Kidney (tissue), 14 donors: ENCODE measurements around the gene BRI3. TPM values are rescaled to one million over a fixed set of nuclear protein-coding genes. Genes with fewer than 3 reads are reported as not detected.

Experiments used
- DNase-seq, 5 donors: peaks; one replicate each; pipeline ENCODE4 v3.0.0-alpha.2; 2013 to 2020
- FAIRE-seq: peaks from 2 replicates; lab custom pipeline; 2012; peaks lifted over from hg19 to GRCh38; lab: Jason Lieb, UNC
- H3K27ac ChIP-seq, 2 donors: one replicate each; pipeline ENCODE4 v1.7.0; 2013; ENCODE audit warnings: low read depth in 2 of 2, low read length in 2 of 2, inconsistent platforms in 1 of 2
- H3K27me3 ChIP-seq: one replicate; pipeline ENCODE4 v1.7.1; 2013; ENCODE audit warnings: low read length, inconsistent platforms; ENCODE audit not compliant: control insufficient read depth, insufficient read depth
- H3K36me3 ChIP-seq, 3 donors: one replicate each; pipeline versions ENCODE4 v1.7.0 to v1.7.1; 2013; ENCODE audit warnings: low read length in 3 of 3, control low read depth in 1 of 3, inconsistent platforms in 1 of 3; ENCODE audit not compliant: insufficient read depth in 3 of 3, control insufficient read depth in 2 of 3
- H3K4me1 ChIP-seq, 3 donors: one replicate each; pipeline versions ENCODE4 v1.7.0 to v1.7.1; 2013; ENCODE audit warnings: low read length in 3 of 3, inconsistent platforms in 1 of 3, low read depth in 1 of 3; ENCODE audit not compliant: control insufficient read depth in 2 of 3, insufficient read depth in 2 of 3
- H3K4me3 ChIP-seq, 3 donors: one replicate each; pipeline versions ENCODE4 v1.7.0 to v1.8.1; 2013; ENCODE audit warnings: low read length in 3 of 3, control low read depth in 1 of 3, inconsistent platforms in 1 of 3
- H3K9ac ChIP-seq, 3 donors: one replicate each; pipeline versions ENCODE4 v1.7.0 to v1.7.1; 2013; ENCODE audit warnings: low read length in 3 of 3, control low read depth in 1 of 3, inconsistent platforms in 1 of 3
- H3K9me3 ChIP-seq, 3 donors: one replicate each; pipeline versions ENCODE4 v1.7.0 to v1.7.1; 2013; ENCODE audit warnings: low read length in 3 of 3, control low read depth in 1 of 3, inconsistent platforms in 1 of 3; ENCODE audit not compliant: control insufficient read depth in 2 of 3, insufficient read depth in 1 of 3
- intact Hi-C: fragments of 100-400 bp; cut with DNase I; formaldehyde crosslinking; loops from one replicate; pipeline ENCODE4 v1.11.1; 2022
- polyA plus RNA-seq: library from polyadenylated mRNA; stranded (reverse); fragments of 350-450 nt; fragmentation: Illumina TruSeq; extraction: RNeasy Lipid Tissue Mini Kit (QIAGEN cat#74804); gene quantifications from one replicate; pipeline ENCODE4 v1.2.3, GENCODE V29; 2014; ENCODE audit warnings: low read depth, low replicate concordance; ENCODE audit not compliant: insufficient read depth
- total RNA-seq: library from RNA; stranded (reverse); fragmentation: NEBNext Ultra II Directional; extraction: Animal tissue kit (Norgen Biotek cat#: 25700); gene quantifications from one replicate; pipeline ENCODE4 v1.2.1, GENCODE V29; 2021
- TF ChIP-seq, protein P1 (sequence below): IDR thresholded peaks from 3 replicates; pipeline ENCODE4 v1.5.1; 2012; ENCODE audit warnings: mild to moderate bottlenecking, moderate library complexity, borderline replicate concordance; ENCODE audit not compliant: insufficient read depth; ENCODE audit errors: extremely low read depth
- donor health status: control.
- donor health status: control.
- donor health status: control.
- donor health status: control.
- donor health status: control.
- donor health status: DM: yes; HTN: yes; CAD: no.
- donor health status: Normal renal cell carcinoma (clear cell type).

BRI3 gene
- total and polyA plus RNA-seq, 2 donors from 2014 or later = 192 to 240 TPM

DNA sequence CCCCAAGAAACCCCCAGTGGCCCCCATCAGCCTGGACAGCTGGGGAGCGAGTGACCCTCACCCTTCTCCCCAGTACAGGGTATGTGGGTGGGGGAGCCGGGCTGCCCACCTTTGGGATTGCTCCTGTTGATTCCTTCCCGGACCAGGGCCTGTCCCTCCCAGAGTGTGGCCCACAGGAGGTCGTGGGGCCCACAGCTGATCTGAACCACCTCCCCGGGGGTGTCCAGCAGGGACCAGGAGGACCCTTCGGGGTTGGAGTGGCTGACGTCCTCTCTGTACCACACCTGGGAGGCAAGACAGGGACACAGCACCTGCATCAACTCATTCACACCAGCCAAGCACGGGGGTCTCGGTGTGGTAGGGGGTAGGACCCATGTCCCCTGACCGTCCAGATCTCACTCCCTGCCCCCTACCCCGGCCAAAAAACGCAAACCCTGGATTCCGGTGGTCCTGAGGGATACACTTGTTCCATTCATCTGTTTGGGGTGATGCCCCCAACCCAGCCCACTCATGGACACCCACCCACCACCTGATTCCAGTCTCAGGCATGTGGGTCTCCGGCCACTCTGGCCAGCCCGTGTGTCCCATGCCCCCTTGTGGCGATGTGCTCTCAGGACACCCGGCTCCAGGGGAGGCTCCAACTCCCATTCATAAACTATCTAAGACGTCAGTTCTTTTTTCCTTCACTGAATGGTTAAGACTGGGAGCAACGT is 40.4 kb upstream of the BRI3 start:
- no peak for FAIRE-seq
- Histone ChIP-seq H3K27ac (no peak overlapping the region), H3K4me3 (no peak overlapping the region), H3K9ac (no peak overlapping the region), H3K9me3 (no peaks in the 10 kb centered on the region), H3K36me3 (peaks cover 0 to 6% (median 3%) of the 10 kb centered on the region in 3 donors), H3K4me1 (no peaks in the 10 kb centered on the region), H3K27me3 (no peaks in the 10 kb centered on the region)
- intact Hi-C loops = no loop called here
- TF ChIP-seq, protein P1, sequence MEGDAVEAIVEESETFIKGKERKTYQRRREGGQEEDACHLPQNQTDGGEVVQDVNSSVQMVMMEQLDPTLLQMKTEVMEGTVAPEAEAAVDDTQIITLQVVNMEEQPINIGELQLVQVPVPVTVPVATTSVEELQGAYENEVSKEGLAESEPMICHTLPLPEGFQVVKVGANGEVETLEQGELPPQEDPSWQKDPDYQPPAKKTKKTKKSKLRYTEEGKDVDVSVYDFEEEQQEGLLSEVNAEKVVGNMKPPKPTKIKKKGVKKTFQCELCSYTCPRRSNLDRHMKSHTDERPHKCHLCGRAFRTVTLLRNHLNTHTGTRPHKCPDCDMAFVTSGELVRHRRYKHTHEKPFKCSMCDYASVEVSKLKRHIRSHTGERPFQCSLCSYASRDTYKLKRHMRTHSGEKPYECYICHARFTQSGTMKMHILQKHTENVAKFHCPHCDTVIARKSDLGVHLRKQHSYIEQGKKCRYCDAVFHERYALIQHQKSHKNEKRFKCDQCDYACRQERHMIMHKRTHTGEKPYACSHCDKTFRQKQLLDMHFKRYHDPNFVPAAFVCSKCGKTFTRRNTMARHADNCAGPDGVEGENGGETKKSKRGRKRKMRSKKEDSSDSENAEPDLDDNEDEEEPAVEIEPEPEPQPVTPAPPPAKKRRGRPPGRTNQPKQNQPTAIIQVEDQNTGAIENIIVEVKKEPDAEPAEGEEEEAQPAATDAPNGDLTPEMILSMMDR = peak; percentile 79
- DNase-seq = peak in 3 of 5 donors; percentile 27 to 49 (median 39)

- intact Hi-C loops = no loop called here
- no peak overlapping the region for H3K9ac ChIP-seq
- FAIRE-seq (no peak), DNase-seq (no peak)
- TF ChIP-seq, protein P1 = no peak
- no peaks in the 10 kb centered on the region for H3K4me1 ChIP-seq
- H3K27me3 ChIP-seq = no peaks in the 10 kb centered on the region
- H3K27ac ChIP-seq = no peak overlapping the region
- H3K9me3 ChIP-seq = no peaks in the 10 kb centered on the region
- no peak overlapping the region for H3K4me3 ChIP-seq
- peaks cover 0 to 6% (median 3%) of the 10 kb centered on the region in 3 donors for H3K36me3 ChIP-seq
Measured at GRCh38 chr7:98241674-98242241, 39.7 kb upstream of the BRI3 start.

- TF ChIP-seq, protein P1 = no peak
- FAIRE-seq (no peak), DNase-seq (no peak)
- Histone ChIP-seq H3K27ac (no peak overlapping the region), H3K4me1 (no peaks in the 10 kb centered on the region), H3K27me3 (no peaks in the 10 kb centered on the region), H3K9me3 (no peaks in the 10 kb centered on the region), H3K4me3 (no peak overlapping the region), H3K9ac (no peak overlapping the region), H3K36me3 (peaks cover 0 to 6% (median 3%) of the 10 kb centered on the region in 3 donors)
- intact Hi-C loops = no loop called here
Measured at GRCh38 chr7:98242342-98242741, 39.1 kb upstream of the BRI3 start.
